Keratinocyte (primary cell): Measurements from ENCODE around the gene ADCY10.

Source experiments
- EZH2 ChIP-seq: IDR thresholded peaks from one replicate; pipeline ENCODE4 v1.6.1; 2012; ENCODE audit warnings: inconsistent platforms, mild to moderate bottlenecking, low read length, moderate library complexity
- TF ChIP-seq, protein P1 (sequence below), 3 experiments: IDR thresholded peaks in 1 of 3; conservative IDR thresholded peaks in 1 of 3; optimal IDR thresholded peaks in 1 of 3; 2 replicates in 2 of 3; 3 replicates in 1 of 3; pipeline versions ENCODE3 to v1.5.1; 2011; ENCODE audit warnings: low read length in 3 of 3, mild to moderate bottlenecking in 3 of 3, moderate library complexity in 2 of 3, control low read depth in 1 of 3, inconsistent platforms in 1 of 3; ENCODE audit not compliant: insufficient read depth in 2 of 3; ENCODE audit errors: extremely low read depth in 1 of 3

DNA sequence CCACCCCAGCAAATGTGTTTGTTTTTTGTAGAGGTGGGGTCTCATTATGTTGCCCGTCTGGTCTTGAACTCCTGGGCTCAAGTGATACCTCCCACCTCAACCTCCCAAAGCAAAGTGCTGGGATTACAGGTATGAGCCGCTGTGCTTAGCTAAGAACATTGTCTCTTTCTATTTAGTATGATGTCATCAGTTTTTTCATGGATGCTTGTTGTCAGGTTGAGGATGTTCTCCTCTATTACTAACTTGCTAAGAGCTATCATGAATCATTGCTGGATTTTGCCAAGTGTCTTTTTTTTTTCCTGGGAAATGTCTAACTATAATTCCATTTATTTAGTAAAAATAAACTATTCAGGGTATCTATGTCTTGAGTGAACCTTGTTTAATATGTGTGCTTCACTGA, 42.0 kb upstream of the ADCY10 start:
- TF ChIP-seq, protein P1, sequence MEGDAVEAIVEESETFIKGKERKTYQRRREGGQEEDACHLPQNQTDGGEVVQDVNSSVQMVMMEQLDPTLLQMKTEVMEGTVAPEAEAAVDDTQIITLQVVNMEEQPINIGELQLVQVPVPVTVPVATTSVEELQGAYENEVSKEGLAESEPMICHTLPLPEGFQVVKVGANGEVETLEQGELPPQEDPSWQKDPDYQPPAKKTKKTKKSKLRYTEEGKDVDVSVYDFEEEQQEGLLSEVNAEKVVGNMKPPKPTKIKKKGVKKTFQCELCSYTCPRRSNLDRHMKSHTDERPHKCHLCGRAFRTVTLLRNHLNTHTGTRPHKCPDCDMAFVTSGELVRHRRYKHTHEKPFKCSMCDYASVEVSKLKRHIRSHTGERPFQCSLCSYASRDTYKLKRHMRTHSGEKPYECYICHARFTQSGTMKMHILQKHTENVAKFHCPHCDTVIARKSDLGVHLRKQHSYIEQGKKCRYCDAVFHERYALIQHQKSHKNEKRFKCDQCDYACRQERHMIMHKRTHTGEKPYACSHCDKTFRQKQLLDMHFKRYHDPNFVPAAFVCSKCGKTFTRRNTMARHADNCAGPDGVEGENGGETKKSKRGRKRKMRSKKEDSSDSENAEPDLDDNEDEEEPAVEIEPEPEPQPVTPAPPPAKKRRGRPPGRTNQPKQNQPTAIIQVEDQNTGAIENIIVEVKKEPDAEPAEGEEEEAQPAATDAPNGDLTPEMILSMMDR (optimal IDR thresholded peaks at IDR 0.05 in 1 of 3, IDR thresholded peaks at IDR 0.05 in 1 of 3, conservative IDR thresholded peaks at IDR 0.05 in 1 of 3; ENCODE audit: extremely low read depth in 1 of 3, insufficient read depth in 2 of 3, low read length in 3 of 3), result no peak
- no peak for TF ChIP-seq EZH2
